Body of pancreas (tissue), 4 donors: Measurements from ENCODE around the gene TUBGCP2. TPM values are rescaled to one million over a fixed set of nuclear protein-coding genes. Genes with fewer than 3 reads are reported as not detected.

ENCODE experiments used
- ATAC-seq: fragments of 150-250 bp; one replicate; pipeline ENCODE4 v1.9.1; 2016
- DNase-seq, 4 donors: peaks; one replicate each; pipeline ENCODE4 v3.0.0-alpha.2; 2019
- H3K27ac ChIP-seq, 4 donors: fragments of 200-600 bp; sonication (generic); 1 replicate in 3 of 4; 2 replicates in 1 of 4; pipeline versions ENCODE4 v1.5.1 to v1.6.1; 2016 to 2019; ENCODE audit warnings: mild to moderate bottlenecking in 1 of 4, mixed read lengths in 1 of 4, moderate library complexity in 1 of 4
- H3K27me3 ChIP-seq, 2 donors: fragments of 200-600 bp; sonication (generic); one replicate each; pipeline ENCODE4 v1.6.0; 2016; ENCODE audit warnings: mild to moderate bottlenecking in 1 of 2
- H3K36me3 ChIP-seq, 2 donors: fragments of 200-600 bp; sonication (generic); replicated peaks in 1 of 2; 2 replicates each; pipeline ENCODE4 v1.5.1; 2016; ENCODE audit warnings: low read depth in 2 of 2; ENCODE audit not compliant: insufficient read depth in 1 of 2
- H3K4me1 ChIP-seq: fragments of 200-600 bp; sonication (generic); one replicate; pipeline ENCODE4 v1.6.0; 2016
- H3K4me3 ChIP-seq, 2 donors: fragments of 200-600 bp; sonication (generic); 1 replicate in 1 of 2; 2 replicates in 1 of 2; pipeline ENCODE4 v1.5.1; 2016 to 2019
- H3K9me3 ChIP-seq, 3 donors: fragments of 200-600 bp; sonication (generic); 1 replicate in 2 of 3; 2 replicates in 1 of 3; pipeline ENCODE4 v1.5.1; 2016
- CTCF ChIP-seq, 7 experiments: fragments of 450-650 bp in 4 of 7; fragments of 200-600 bp in 3 of 7; sonication (generic) in 3 of 7; IDR thresholded peaks; one replicate each; pipeline ENCODE4 v1.5.1; 2016 to 2019; ENCODE audit warnings: antibody characterized with exemption in 7 of 7
- POLR2A ChIP-seq, 3 donors: fragments of 450-650 bp; IDR thresholded peaks; one replicate each; pipeline ENCODE4 v1.6.1; 2016; ENCODE audit warnings: antibody characterized with exemption in 3 of 3, mild to moderate bottlenecking in 2 of 3
- WGBS, 2 donors: methylation state at CpG; one replicate each; pipeline ENCODE4 v1.1.5; 2017; 5-methylcytosine and 5-hydroxymethylcytosine counted together
- intact Hi-C: fragments of 100-400 bp; cut with DNase I; formaldehyde crosslinking; loops from one replicate; pipeline ENCODE4 v1.15.1; 2023
- total RNA-seq, 2 donors: library from RNA; depleted of rRNA; stranded (reverse); fragments of >200 nt; gene quantifications; one replicate each; pipeline ENCODE4 v1.1.0, GENCODE V29; 2016

TUBGCP2 gene
- total RNA-seq, 2 donors from 2014 or later, result 32.2 to 36.6 TPM

GRCh38 chr10:133349577-133350011 lies 40.9 kb upstream of the TUBGCP2 start:
- intact Hi-C loops, result no loop called here
- TF ChIP-seq CTCF (IDR thresholded peaks at IDR 0.05) (no peak), POLR2A (IDR thresholded peaks at IDR 0.05) (no peak)
- Histone ChIP-seq H3K27ac (no peak overlapping the region), H3K36me3 (no peaks in the 10 kb centered on the region), H3K4me3 (no peak overlapping the region), H3K4me1 (no peaks in the 10 kb centered on the region), H3K27me3 (no peaks in the 10 kb centered on the region), H3K9me3 (no peaks in the 10 kb centered on the region)
- 51 to 68% methylated on average over 6 to 8 of the region's 9 CpGs for WGBS, 2 donors
- ATAC-seq (no peak), DNase-seq (no peak)

- Histone ChIP-seq H3K4me3 (no peak overlapping the region), H3K27ac (no peak overlapping the region), H3K27me3 (no peaks in the 10 kb centered on the region), H3K36me3 (no peaks in the 10 kb centered on the region), H3K9me3 (no peaks in the 10 kb centered on the region), H3K4me1 (no peaks in the 10 kb centered on the region)
- no peak for TF ChIP-seq POLR2A (IDR thresholded peaks at IDR 0.05)
- TF ChIP-seq CTCF (IDR thresholded peaks at IDR 0.05), result no peak
- ATAC-seq, result no peak
- intact Hi-C loops, result no loop called here
- WGBS, 2 donors, result 70 to 82% methylated on average over 8 of the region's 8 CpGs
- no peak for DNase-seq
Observed at GRCh38 chr10:133349160-133349568, 40.5 kb upstream of the TUBGCP2 start.

GRCh38 chr10:133347710-133348517 lies 39.2 kb upstream of the TUBGCP2 start:
- no peak for ATAC-seq
- no peak for DNase-seq
- no peaks in the 10 kb centered on the region for H3K36me3 ChIP-seq
- no peak overlapping the region for H3K27ac ChIP-seq
- no peak overlapping the region for H3K4me3 ChIP-seq
- H3K4me1 ChIP-seq, result no peaks in the 10 kb centered on the region
- intact Hi-C loops, result no loop called here
- H3K27me3 ChIP-seq, result no peaks in the 10 kb centered on the region
- 38 to 69% methylated on average over 2 to 16 of the region's 16 CpGs for WGBS, 2 donors
- H3K9me3 ChIP-seq, result no peaks in the 10 kb centered on the region
- TF ChIP-seq POLR2A (IDR thresholded peaks at IDR 0.05) (no peak), CTCF (IDR thresholded peaks at IDR 0.05) (no peak)

GRCh38 chr10:133346413-133346812 lies 37.7 kb upstream of the TUBGCP2 start:
- H3K27me3 ChIP-seq, result no peaks in the 10 kb centered on the region
- no peak overlapping the region for H3K4me3 ChIP-seq
- WGBS, 2 donors, result 61 to 72% methylated on average over 7 to 11 of the region's 11 CpGs
- TF ChIP-seq POLR2A (IDR thresholded peaks at IDR 0.05), result no peak
- no peak for TF ChIP-seq CTCF (IDR thresholded peaks at IDR 0.05)
- intact Hi-C loops, result no loop called here
- no peaks in the 10 kb centered on the region for H3K36me3 ChIP-seq
- no peak for ATAC-seq
- H3K9me3 ChIP-seq, result no peaks in the 10 kb centered on the region
- DNase-seq, result no peak
- H3K27ac ChIP-seq, result no peak overlapping the region
- no peaks in the 10 kb centered on the region for H3K4me1 ChIP-seq

- Histone ChIP-seq H3K27me3 (no peaks in the 10 kb centered on the region), H3K36me3 (no peaks in the 10 kb centered on the region), H3K4me1 (no peaks in the 10 kb centered on the region), H3K27ac (no peak overlapping the region), H3K4me3 (no peak overlapping the region), H3K9me3 (no peaks in the 10 kb centered on the region)
- no peak for DNase-seq
- TF ChIP-seq CTCF (IDR thresholded peaks at IDR 0.05), result no peak
- TF ChIP-seq POLR2A (IDR thresholded peaks at IDR 0.05), result no peak
- intact Hi-C loops, result no loop called here
- 55 to 56% methylated on average over 5 of the region's 5 CpGs for WGBS, 2 donors
- no peak for ATAC-seq
Observed at GRCh38 chr10:133344236-133344635, 35.6 kb upstream of the TUBGCP2 start.
